Keratinocyte (primary cell): ENCODE measurements around the gene PRELID3B. TPM values are rescaled to one million over a fixed set of nuclear protein-coding genes. Genes with fewer than 3 reads are reported as not detected.

Source experiments
- DNase-seq: peaks from one replicate; pipeline ENCODE4 v3.0.0-alpha.2; 2011; ENCODE audit warnings: low read depth, missing footprints, low spot score
- FAIRE-seq: peaks from 2 replicates; lab custom pipeline; 2011; peaks lifted over from hg19 to GRCh38; lab: Jason Lieb, UNC
- H2AFZ ChIP-seq: 2 replicates; pipeline ENCODE4 v1.6.0; 2012; ENCODE audit warnings: low read length, control low read depth, inconsistent platforms; ENCODE audit not compliant: control insufficient read depth
- H3K27ac ChIP-seq: 2 replicates; pipeline ENCODE4 v1.5.1; 2011; ENCODE audit warnings: low read length; ENCODE audit not compliant: control insufficient read depth, insufficient read depth
- H3K27me3 ChIP-seq: 3 replicates; pipeline ENCODE4 v1.6.0; 2011; ENCODE audit warnings: low read length; ENCODE audit not compliant: control insufficient read depth, insufficient read depth; ENCODE audit errors: extremely low read depth
- H3K36me3 ChIP-seq, 2 experiments: 2 replicates in 1 of 2; 3 replicates in 1 of 2; pipeline ENCODE4 v1.5.1; 2011; ENCODE audit warnings: low read length in 2 of 2, mild to moderate bottlenecking in 1 of 2; ENCODE audit not compliant: control insufficient read depth in 2 of 2, insufficient read depth in 2 of 2; ENCODE audit errors: extremely low read depth in 1 of 2
- H3K4me1 ChIP-seq: 3 replicates; pipeline ENCODE4 v1.5.1; 2011; ENCODE audit warnings: low read length; ENCODE audit not compliant: control insufficient read depth, insufficient read depth; ENCODE audit errors: extremely low read depth
- H3K4me2 ChIP-seq: 3 replicates; pipeline ENCODE4 v1.6.0; 2011; ENCODE audit warnings: low read depth, low read length; ENCODE audit not compliant: control insufficient read depth, insufficient read depth; ENCODE audit errors: extremely low read depth
- H3K4me3 ChIP-seq, 3 experiments: fragments of 200-600 bp in 1 of 3; sonication (generic) in 1 of 3; 2 replicates in 2 of 3; 3 replicates in 1 of 3; pipeline ENCODE4 v1.5.1; 2011 to 2016; ENCODE audit warnings: low read length in 3 of 3, mild to moderate bottlenecking in 3 of 3, control low read depth in 2 of 3, inconsistent platforms in 1 of 3, low read depth in 1 of 3, mixed read lengths in 1 of 3, mixed run types in 1 of 3, moderate library complexity in 1 of 3; ENCODE audit not compliant: control insufficient read depth in 2 of 3, insufficient read depth in 2 of 3; ENCODE audit errors: extremely low read depth in 1 of 3
- H3K79me2 ChIP-seq: 2 replicates; pipeline ENCODE4 v1.6.0; 2012; ENCODE audit warnings: low read length; ENCODE audit not compliant: control insufficient read depth, insufficient read depth
- H3K9ac ChIP-seq: 3 replicates; pipeline ENCODE4 v1.6.0; 2011; ENCODE audit warnings: low read length; ENCODE audit not compliant: control insufficient read depth, insufficient read depth; ENCODE audit errors: extremely low read depth
- H3K9me1 ChIP-seq: 3 replicates; pipeline ENCODE4 v1.6.0; 2011; ENCODE audit warnings: low read length; ENCODE audit not compliant: control insufficient read depth, insufficient read depth; ENCODE audit errors: extremely low read depth
- H3K9me3 ChIP-seq: 2 replicates; pipeline ENCODE4 v1.5.1; 2012; ENCODE audit warnings: low read depth, low read length; ENCODE audit not compliant: control insufficient read depth
- H4K20me1 ChIP-seq: 3 replicates; pipeline ENCODE4 v1.6.0; 2011; ENCODE audit warnings: low read length; ENCODE audit not compliant: control insufficient read depth, insufficient read depth; ENCODE audit errors: extremely low read depth
- CTCF ChIP-seq, 3 experiments: IDR thresholded peaks in 1 of 3; conservative IDR thresholded peaks in 1 of 3; optimal IDR thresholded peaks in 1 of 3; 2 replicates in 2 of 3; 3 replicates in 1 of 3; pipeline versions ENCODE3 to v1.5.1; 2011; ENCODE audit warnings: low read length in 3 of 3, mild to moderate bottlenecking in 3 of 3, moderate library complexity in 2 of 3, control low read depth in 1 of 3, inconsistent platforms in 1 of 3; ENCODE audit not compliant: insufficient read depth in 2 of 3; ENCODE audit errors: extremely low read depth in 1 of 3
- EZH2 ChIP-seq: IDR thresholded peaks from one replicate; pipeline ENCODE4 v1.6.1; 2012; ENCODE audit warnings: inconsistent platforms, mild to moderate bottlenecking, low read length, moderate library complexity
- dilution Hi-C: fragments of 300-500 bp; cut with MboI; formaldehyde crosslinking; loops from one replicate; pipeline ENCODE4 v1.7.0; 2020; ENCODE audit warnings: low sequenced_read_pairs; ENCODE audit not compliant: extremely low pct_ligation_motif_present
- polyA plus RNA-seq, 5 experiments: library from polyadenylated mRNA; depleted of rRNA in 3 of 5; stranded (reverse) in 3 of 5; stranded (forward) in 1 of 5; unstranded in 1 of 5; fragments of >200 nt; gene quantifications; 1 replicate in 1 of 5; 2 replicates in 3 of 5; 3 replicates in 1 of 5; pipeline versions ENCODE4 v1.2.1 to v1.2.3, GENCODE V29; 2011 to 2012; ENCODE audit warnings: missing spikeins in 2 of 5, low read depth in 1 of 5, low replicate concordance in 1 of 5

PRELID3B gene
- polyA plus RNA-seq, 1 donor (not counting 4 experiments of a cell fraction or from before 2014, with no cell fraction given), result 86.9 TPM

- Histone ChIP-seq H3K36me3 (peaks cover 30 to 44% of the 10 kb centered on the region in 2 experiments), H3K79me2 (peaks cover 63% of the 10 kb centered on the region), H3K4me1 (peaks cover 24% of the 10 kb centered on the region), H3K27me3 (no peaks in the 10 kb centered on the region), H3K9me1 (no peaks in the 10 kb centered on the region), H3K9ac (no peak overlapping the region), H4K20me1 (peaks cover 3% of the 10 kb centered on the region), H2AFZ (no peak overlapping the region), H3K27ac (no peak overlapping the region), H3K9me3 (no peaks in the 10 kb centered on the region), H3K4me3 (no peak overlapping the region), H3K4me2 (no peak overlapping the region)
- no peak for FAIRE-seq
- TF ChIP-seq EZH2 (no peak), CTCF (optimal IDR thresholded peaks at IDR 0.05 in 1 of 3, IDR thresholded peaks at IDR 0.05 in 1 of 3, conservative IDR thresholded peaks at IDR 0.05 in 1 of 3; ENCODE audit: extremely low read depth in 1 of 3, insufficient read depth in 2 of 3, low read length in 3 of 3) (no peak)
- no peak for DNase-seq
- dilution Hi-C loops, result no loop called here
These were observed 8.9 kb downstream of the PRELID3B start for GRCh38 chr20:59033616-59034165.

- dilution Hi-C loops, result no loop called here
- H3K9me3 ChIP-seq, result no peaks in the 10 kb centered on the region
- peak overlapping the region; percentile 81 for H3K9ac ChIP-seq
- peak overlapping the region; percentile 44 for H2AFZ ChIP-seq
- no peaks in the 10 kb centered on the region for H3K27me3 ChIP-seq
- H3K4me1 ChIP-seq, result peaks cover 30% of the 10 kb centered on the region
- no peak for TF ChIP-seq EZH2
- no peak for TF ChIP-seq CTCF (optimal IDR thresholded peaks at IDR 0.05 in 1 of 3, IDR thresholded peaks at IDR 0.05 in 1 of 3, conservative IDR thresholded peaks at IDR 0.05 in 1 of 3; ENCODE audit: extremely low read depth in 1 of 3, insufficient read depth in 2 of 3, low read length in 3 of 3)
- peak overlapping the region; percentile 64 for H3K27ac ChIP-seq
- peak overlapping the region; percentile 96 for H3K4me2 ChIP-seq
- FAIRE-seq (no peak), DNase-seq (no peak)
- H3K4me3 ChIP-seq, result peak overlapping the region in 2 of 3 experiments; percentile 69 to 71
- peaks cover 3% of the 10 kb centered on the region for H4K20me1 ChIP-seq
- peaks cover 62% of the 10 kb centered on the region for H3K79me2 ChIP-seq
- H3K9me1 ChIP-seq, result no peaks in the 10 kb centered on the region
- peaks cover 30 to 41% of the 10 kb centered on the region in 2 experiments for H3K36me3 ChIP-seq
These were observed 9.5 kb downstream of the PRELID3B start for GRCh38 chr20:59033093-59033492.
